NCI-H1105 (cell line): ENCODE measurements around the gene CYTL1.
"Not testable (repeated sequence)": the region's sequence is repeated elsewhere in the genome, so short reads cannot be mapped to it uniquely, and the experiment has no call there.

Experiments
- DNase-seq: peaks from one replicate; lab custom pipeline; 2025; lab: John Stamatoyannopoulos, UW

CYTL1 gene

GRCh38 chr4:5033281-5033841 is 14.1 kb upstream of the CYTL1 start:
- DNase-seq, result no peak

GRCh38 chr4:5032813-5033212 is 13.6 kb upstream of the CYTL1 start:
- DNase-seq, result no peak

GRCh38 chr4:5030927-5031326 is 11.7 kb upstream of the CYTL1 start:
- no peak for DNase-seq

GRCh38 chr4:5030221-5030620 is 11.0 kb upstream of the CYTL1 start:
- no peak for DNase-seq

GRCh38 chr4:5029447-5029846 is 10.2 kb upstream of the CYTL1 start:
- DNase-seq, result no peak

- no peak for DNase-seq
These were observed 9.2 kb upstream of the CYTL1 start for GRCh38 chr4:5028480-5028879.

- DNase-seq, result no peak
These were observed 8.1 kb upstream of the CYTL1 start for GRCh38 chr4:5027346-5027745.

GRCh38 chr4:5026371-5026770 is 7.1 kb upstream of the CYTL1 start:
- DNase-seq, result no peak

GRCh38 chr4:5024673-5025072 is 5.4 kb upstream of the CYTL1 start:
- no peak for DNase-seq

GRCh38 chr4:5021546-5021945 is 2.3 kb upstream of the CYTL1 start:
- no peak for DNase-seq

- DNase-seq, result no peak
These were observed 1.1 kb upstream of the CYTL1 start for GRCh38 chr4:5020341-5020740.

GRCh38 chr4:5019796-5020195 is 538 bp upstream of the CYTL1 start:
- DNase-seq, result no peak

- DNase-seq, result no peak
These were observed 655 bp downstream of the CYTL1 start for GRCh38 chr4:5018603-5019002.

- no peak for DNase-seq
These were observed 1.2 kb downstream of the CYTL1 start for GRCh38 chr4:5018096-5018495.

- no peak for DNase-seq
These were observed 5.1 kb downstream of the CYTL1 start for GRCh38 chr4:5014007-5014682.

- no peak for DNase-seq
These were observed 6.3 kb downstream of the CYTL1 start for GRCh38 chr4:5012958-5013357.

- DNase-seq, result no peak
These were observed 6.9 kb downstream of the CYTL1 start for GRCh38 chr4:5012244-5012898.

GRCh38 chr4:5010984-5011383 is 8.3 kb downstream of the CYTL1 start:
- no peak for DNase-seq

- DNase-seq, result no peak
These were observed 9.5 kb downstream of the CYTL1 start for GRCh38 chr4:5009796-5010195.

GRCh38 chr4:5006932-5007331 is 12.3 kb downstream of the CYTL1 start:
- DNase-seq, result not testable (repeated sequence)

- DNase-seq, result no peak
These were observed 14.8 kb downstream of the CYTL1 start for GRCh38 chr4:5004496-5004895.

GRCh38 chr4:5003918-5004317 is 15.3 kb downstream of the CYTL1 start:
- DNase-seq, result no peak

- no peak for DNase-seq
These were observed 15.8 kb downstream of the CYTL1 start for GRCh38 chr4:5003372-5003857.
